Loucy (cell line): ENCODE measurements around the gene TLE5.
A peak's percentile ranks its signal among the peaks of the same experiment; 100 is the strongest.

ENCODE experiments used
- H2AFZ ChIP-seq: fragments of 200-600 bp; sonication (generic); 2 replicates; pipeline ENCODE4 v1.6.0; 2016; ENCODE audit warnings: antibody characterized with exemption, mild to moderate bottlenecking, low read length, moderate library complexity
- H3F3A ChIP-seq: fragments of 200-600 bp; 2 replicates; pipeline ENCODE4 v1.6.0; 2016; ENCODE audit warnings: antibody characterized with exemption, low read depth, mild to moderate bottlenecking
- H3K27me3 ChIP-seq: fragments of 200-600 bp; sonication (generic); 2 replicates; pipeline ENCODE4 v1.6.1; 2014; ENCODE audit warnings: low read length, mild to moderate bottlenecking; ENCODE audit not compliant: insufficient read depth, poor library complexity, severe bottlenecking
- H3K36me3 ChIP-seq: fragments of 200-600 bp; sonication (generic); 2 replicates; pipeline ENCODE4 v1.6.1; 2016; ENCODE audit warnings: low read length; ENCODE audit not compliant: insufficient read depth
- H3K4me1 ChIP-seq: fragments of 200-600 bp; sonication (generic); 2 replicates; pipeline ENCODE4 v1.5.1; 2014; ENCODE audit warnings: low read length, mild to moderate bottlenecking; ENCODE audit not compliant: insufficient read depth, poor library complexity, severe bottlenecking
- H3K4me2 ChIP-seq: fragments of 200-600 bp; sonication (generic); 2 replicates; pipeline ENCODE4 v1.6.0; 2014; ENCODE audit warnings: antibody characterized with exemption, low read length, low read depth, mild to moderate bottlenecking; ENCODE audit not compliant: poor library complexity, severe bottlenecking
- H3K4me3 ChIP-seq: fragments of 200-600 bp; sonication (generic); 2 replicates; pipeline ENCODE4 v1.5.1; 2014; ENCODE audit warnings: low read length, mild to moderate bottlenecking, mixed read lengths; ENCODE audit not compliant: poor library complexity, severe bottlenecking
- H3K79me2 ChIP-seq: fragments of 200-600 bp; sonication (generic); 2 replicates; pipeline ENCODE4 v1.6.1; 2014; ENCODE audit warnings: low read length; ENCODE audit not compliant: insufficient read depth
- H3K9ac ChIP-seq: fragments of 200-600 bp; sonication (generic); 2 replicates; pipeline ENCODE4 v1.6.0; 2014; ENCODE audit warnings: mild to moderate bottlenecking, low read depth, low read length, moderate library complexity; ENCODE audit not compliant: poor library complexity, severe bottlenecking
- H3K9me2 ChIP-seq: fragments of 200-600 bp; sonication (generic); replicated peaks from 2 replicates; pipeline ENCODE4 v1.6.1; 2016; ENCODE audit warnings: low read depth, low read length, mixed read lengths
- H3K9me3 ChIP-seq: fragments of 200-600 bp; sonication (generic); 2 replicates; pipeline ENCODE4 v1.6.1; 2014; ENCODE audit warnings: mild to moderate bottlenecking, antibody characterized with exemption, low read length, low read depth; ENCODE audit not compliant: insufficient read depth
- H4K20me1 ChIP-seq: fragments of 200-600 bp; sonication (generic); 2 replicates; pipeline ENCODE4 v1.6.0; 2014; ENCODE audit warnings: antibody characterized with exemption, low read length, mild to moderate bottlenecking; ENCODE audit not compliant: insufficient read depth, poor library complexity, severe bottlenecking
- CTCF ChIP-seq: fragments of 200-600 bp; sonication (generic); conservative IDR thresholded peaks from 2 replicates; pipeline ENCODE4 v1.5.1; 2014; ENCODE audit warnings: mild to moderate bottlenecking, antibody characterized with exemption, low read length
- EZH2phosphoT487 ChIP-seq: fragments of 200-600 bp; IDR thresholded peaks from 2 replicates; pipeline ENCODE4 v1.6.1; 2018; ENCODE audit warnings: antibody characterized with exemption, mild to moderate bottlenecking, moderate library complexity, borderline replicate concordance

TLE5 gene

GRCh38 chr19:3029065-3029923 is 33.0 kb downstream of the TLE5 start, which contains the start of gene TLE2:
TSS of gene TLE2 (minus strand) at chr19:3029280. CDS start at chr19:3028904, 376 bp downstream.
- H2AFZ ChIP-seq = peak within 1 kb of the TSS; percentile 46; the same call in 1 of the 2 replicates
- H3K36me3 ChIP-seq = no peaks in the 10 kb centered on the region
- no peaks in the 10 kb centered on the region for H3F3A ChIP-seq
- peak within 1 kb of the TSS; percentile 61 for H3K4me3 ChIP-seq
- peaks cover 8% of the 10 kb centered on the region for H3K4me1 ChIP-seq
- TF ChIP-seq CTCF = no peak
- TF ChIP-seq EZH2phosphoT487 = no peak
- H3K4me2 ChIP-seq = peak within 1 kb of the TSS; percentile 84
- no peak within 1 kb of the TSS for H3K9ac ChIP-seq
- H3K79me2 ChIP-seq = no peaks in the 10 kb centered on the region
- H3K27me3 ChIP-seq = peaks cover 6% of the 10 kb centered on the region
- H3K9me2 ChIP-seq = no peaks in the 10 kb centered on the region
- no peaks in the 10 kb centered on the region for H4K20me1 ChIP-seq
- no peaks in the 10 kb centered on the region for H3K9me3 ChIP-seq

GRCh38 chr19:3028305-3029064 is 33.8 kb downstream of the TLE5 start:
- Histone ChIP-seq H3K27me3 (peaks cover 6% of the 10 kb centered on the region), H3K36me3 (no peaks in the 10 kb centered on the region), H2AFZ (peak overlapping the region; percentile 46; the same call in 1 of the 2 replicates), H3F3A (no peaks in the 10 kb centered on the region), H3K79me2 (no peaks in the 10 kb centered on the region), H3K4me3 (peak overlapping the region; percentile 61), H4K20me1 (no peaks in the 10 kb centered on the region), H3K9me3 (no peaks in the 10 kb centered on the region), H3K4me1 (peaks cover 8% of the 10 kb centered on the region), H3K9ac (no peak overlapping the region), H3K4me2 (peak overlapping the region; percentile 84), H3K9me2 (no peaks in the 10 kb centered on the region)
- TF ChIP-seq CTCF (no peak), EZH2phosphoT487 (no peak)

- H3F3A ChIP-seq = no peaks in the 10 kb centered on the region
- H3K9ac ChIP-seq = no peak overlapping the region
- H3K27me3 ChIP-seq = peaks cover 6% of the 10 kb centered on the region
- H3K79me2 ChIP-seq = no peaks in the 10 kb centered on the region
- H4K20me1 ChIP-seq = no peaks in the 10 kb centered on the region
- no peaks in the 10 kb centered on the region for H3K9me2 ChIP-seq
- no peak overlapping the region for H3K4me2 ChIP-seq
- peaks cover 8% of the 10 kb centered on the region for H3K4me1 ChIP-seq
- H3K36me3 ChIP-seq = no peaks in the 10 kb centered on the region
- peak overlapping the region; percentile 46; the same call in 1 of the 2 replicates for H2AFZ ChIP-seq
- TF ChIP-seq EZH2phosphoT487 (no peak), CTCF (no peak)
- H3K4me3 ChIP-seq = no peak overlapping the region
- no peaks in the 10 kb centered on the region for H3K9me3 ChIP-seq
Measured at GRCh38 chr19:3027981-3028304, 34.4 kb downstream of the TLE5 start.
